Brain microvascular endothelial cell (primary cell): ENCODE data around the gene TRPV5.

Source experiments
- DNase-seq: peaks from one replicate; pipeline ENCODE4 v3.0.0-alpha.2; 2020
- H3K27ac ChIP-seq: fragments of 250-450 bp; sonication (Bioruptor Pico); 2 replicates; pipeline ENCODE4 v1.5.1; 2020; ENCODE audit warnings: mild to moderate bottlenecking, moderate library complexity
- H3K27me3 ChIP-seq: fragments of 250-450 bp; sonication (Bioruptor Pico); replicated peaks from 2 replicates; pipeline ENCODE4 v1.5.1; 2020; ENCODE audit warnings: mild to moderate bottlenecking
- H3K36me3 ChIP-seq: fragments of 250-450 bp; sonication (Bioruptor Pico); replicated peaks from 2 replicates; pipeline ENCODE4 v1.5.1; 2020; ENCODE audit warnings: mild to moderate bottlenecking
- H3K4me3 ChIP-seq: 2 replicates; pipeline ENCODE4 v1.5.1; 2011; ENCODE audit warnings: low read depth, mild to moderate bottlenecking, control low read depth, low read length, moderate library complexity
- in situ Hi-C: cut with HindIII; loops from 2 replicates; pipeline ENCODE4 v1.10.0; 2017; ENCODE audit warnings: low sequenced_read_pairs, low pct_ligation_motif_present
- TF ChIP-seq, protein P1 (sequence below): IDR thresholded peaks from 2 replicates; pipeline ENCODE4 v1.5.1; 2011; ENCODE audit warnings: low read depth, mild to moderate bottlenecking, moderate library complexity, low read length, control low read depth, inconsistent platforms; ENCODE audit errors: missing control alignments

The TRPV5 gene

DNA sequence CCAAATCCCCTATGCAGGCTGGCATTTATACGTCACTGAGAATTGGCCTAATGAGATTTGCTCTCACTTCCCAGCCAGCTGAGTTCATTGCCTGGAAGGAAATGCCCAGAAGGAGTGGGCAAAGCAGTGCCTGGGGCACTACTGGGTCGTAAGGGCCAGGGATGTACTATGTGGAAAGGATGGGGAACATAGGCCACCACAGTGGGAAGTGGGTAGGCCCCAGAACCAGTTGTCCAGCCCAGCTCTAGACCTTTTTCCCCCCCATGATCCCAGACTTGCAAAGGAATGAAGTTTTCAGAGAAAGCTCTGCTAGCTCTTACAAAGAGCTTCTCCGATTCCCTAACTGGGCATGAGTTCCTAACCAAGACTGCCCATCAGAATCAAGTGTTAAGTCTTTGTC lies 13.9 kb downstream of the TRPV5 start:
- TF ChIP-seq, protein P1, sequence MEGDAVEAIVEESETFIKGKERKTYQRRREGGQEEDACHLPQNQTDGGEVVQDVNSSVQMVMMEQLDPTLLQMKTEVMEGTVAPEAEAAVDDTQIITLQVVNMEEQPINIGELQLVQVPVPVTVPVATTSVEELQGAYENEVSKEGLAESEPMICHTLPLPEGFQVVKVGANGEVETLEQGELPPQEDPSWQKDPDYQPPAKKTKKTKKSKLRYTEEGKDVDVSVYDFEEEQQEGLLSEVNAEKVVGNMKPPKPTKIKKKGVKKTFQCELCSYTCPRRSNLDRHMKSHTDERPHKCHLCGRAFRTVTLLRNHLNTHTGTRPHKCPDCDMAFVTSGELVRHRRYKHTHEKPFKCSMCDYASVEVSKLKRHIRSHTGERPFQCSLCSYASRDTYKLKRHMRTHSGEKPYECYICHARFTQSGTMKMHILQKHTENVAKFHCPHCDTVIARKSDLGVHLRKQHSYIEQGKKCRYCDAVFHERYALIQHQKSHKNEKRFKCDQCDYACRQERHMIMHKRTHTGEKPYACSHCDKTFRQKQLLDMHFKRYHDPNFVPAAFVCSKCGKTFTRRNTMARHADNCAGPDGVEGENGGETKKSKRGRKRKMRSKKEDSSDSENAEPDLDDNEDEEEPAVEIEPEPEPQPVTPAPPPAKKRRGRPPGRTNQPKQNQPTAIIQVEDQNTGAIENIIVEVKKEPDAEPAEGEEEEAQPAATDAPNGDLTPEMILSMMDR = no peak
- Histone ChIP-seq H3K36me3 (no peaks in the 10 kb centered on the region), H3K27me3 (peaks cover 2% of the 10 kb centered on the region), H3K4me3 (no peak overlapping the region), H3K27ac (no peak overlapping the region)
- in situ Hi-C loops = no loop called here
- DNase-seq = no peak

DNA sequence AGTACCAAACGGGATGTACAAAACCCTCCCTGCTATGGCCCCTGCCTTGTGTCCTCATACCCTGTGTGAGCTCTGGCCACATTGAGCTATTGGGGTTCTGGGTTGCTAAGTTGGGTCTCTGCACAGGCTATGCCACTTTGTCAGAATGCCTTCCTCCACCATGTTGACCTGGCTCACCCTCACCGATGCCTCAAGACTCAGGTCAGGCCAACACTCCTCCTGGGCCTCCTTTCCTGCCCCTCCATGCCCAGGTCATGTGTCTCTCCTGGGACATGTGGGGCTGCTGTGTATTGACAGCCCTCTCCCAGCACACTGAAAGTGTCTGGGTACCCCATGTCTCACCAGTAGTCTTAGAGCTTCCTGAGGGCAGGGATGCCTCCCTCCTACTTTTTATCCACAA lies 14.6 kb downstream of the TRPV5 start:
- TF ChIP-seq, protein P1 = no peak
- no peak for DNase-seq
- H3K36me3 ChIP-seq = no peaks in the 10 kb centered on the region
- no peak overlapping the region for H3K27ac ChIP-seq
- in situ Hi-C loops = no loop called here
- no peak overlapping the region for H3K4me3 ChIP-seq
- H3K27me3 ChIP-seq = peaks cover 2% of the 10 kb centered on the region

DNA sequence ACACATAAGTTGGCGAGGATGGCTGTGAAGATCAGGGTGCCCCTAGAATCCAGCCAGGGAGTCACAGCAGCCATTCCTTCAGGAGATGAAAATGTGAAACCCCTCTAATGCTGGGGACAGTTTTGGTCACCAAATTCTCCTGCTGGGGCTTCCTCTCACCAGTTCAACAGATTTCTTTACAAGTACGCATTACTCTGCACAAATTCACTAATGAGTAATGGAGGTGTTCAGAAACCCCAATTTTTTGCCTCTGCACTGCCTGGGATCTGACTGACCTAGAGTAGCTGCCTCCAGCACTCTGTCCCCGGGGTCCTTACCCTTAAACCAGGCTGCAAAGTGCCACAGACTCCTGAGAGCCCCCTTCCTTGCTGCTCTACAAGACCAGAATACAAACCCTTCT lies 16.1 kb downstream of the TRPV5 start:
- Histone ChIP-seq H3K27me3 (peaks cover 2% of the 10 kb centered on the region), H3K27ac (no peak overlapping the region), H3K36me3 (no peaks in the 10 kb centered on the region), H3K4me3 (no peak overlapping the region)
- DNase-seq = no peak
- in situ Hi-C loops = no loop called here
- TF ChIP-seq, protein P1 = no peak

DNA sequence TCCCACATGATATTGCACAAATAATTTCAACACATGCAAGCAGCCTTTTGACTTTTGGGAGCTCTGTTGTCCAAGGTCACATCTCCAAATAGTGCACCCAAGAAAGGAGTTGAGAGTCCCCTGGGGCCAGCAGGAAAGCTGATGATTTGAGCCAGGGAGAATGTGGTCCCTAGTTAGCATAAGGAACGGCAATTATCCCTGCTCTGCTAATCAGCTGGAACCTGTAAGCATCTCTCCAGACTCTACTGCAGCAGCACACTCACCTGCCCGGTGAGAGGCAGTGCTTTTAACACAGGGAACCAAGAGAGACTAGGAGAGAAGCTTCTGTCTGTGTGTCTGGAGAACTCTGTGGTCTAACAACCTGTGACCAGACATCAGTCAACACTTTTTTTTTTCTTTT lies 17.0 kb downstream of the TRPV5 start:
- TF ChIP-seq, protein P1 = no peak
- H3K27ac ChIP-seq = no peak overlapping the region
- H3K27me3 ChIP-seq = peaks cover 2% of the 10 kb centered on the region
- in situ Hi-C loops = no loop called here
- no peak for DNase-seq
- no peak overlapping the region for H3K4me3 ChIP-seq
- no peaks in the 10 kb centered on the region for H3K36me3 ChIP-seq

DNA sequence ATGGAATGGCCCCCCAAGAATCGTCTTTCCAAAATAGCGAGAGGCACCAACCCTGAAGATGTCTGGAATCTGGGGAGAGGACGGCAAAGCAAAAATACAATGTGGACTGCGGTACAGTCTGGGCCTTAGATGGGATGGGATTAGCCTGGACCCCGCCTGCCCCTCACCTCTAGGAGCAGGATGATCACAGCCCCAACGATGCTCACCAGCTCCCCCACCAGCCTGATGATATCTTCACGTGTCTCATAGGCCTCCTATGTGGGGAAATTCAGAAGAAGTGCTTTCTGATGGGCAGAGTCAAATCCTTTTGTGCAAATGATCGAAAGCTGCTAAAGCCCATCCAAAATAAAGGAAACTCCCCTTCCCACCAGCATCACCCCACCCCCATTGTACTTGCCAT lies 18.2 kb downstream of the TRPV5 start:
- TF ChIP-seq, protein P1 = no peak
- no peak for DNase-seq
- peaks cover 2% of the 10 kb centered on the region for H3K27me3 ChIP-seq
- in situ Hi-C loops = no loop called here
- no peaks in the 10 kb centered on the region for H3K36me3 ChIP-seq
- H3K27ac ChIP-seq = no peak overlapping the region
- no peak overlapping the region for H3K4me3 ChIP-seq

DNA sequence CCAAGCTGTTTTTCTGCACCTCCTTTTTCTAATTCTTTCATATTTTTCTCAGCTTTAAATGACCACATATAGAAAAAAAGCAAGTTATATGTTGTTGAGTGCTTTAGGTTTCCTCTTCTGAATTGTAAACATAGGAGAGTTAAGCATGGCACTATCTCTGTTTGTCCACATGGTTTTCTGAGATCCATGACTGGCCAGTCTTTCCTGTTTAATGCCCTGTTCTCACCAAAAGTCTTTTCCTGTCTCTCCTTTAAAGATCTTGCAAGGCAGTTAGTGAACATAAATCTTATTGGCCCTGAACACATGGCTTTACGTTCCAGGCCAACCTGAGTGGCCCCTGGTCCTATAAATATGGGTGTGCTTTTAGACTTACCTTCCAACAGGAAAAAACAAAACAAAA lies 19.4 kb downstream of the TRPV5 start:
- in situ Hi-C loops = no loop called here
- no peak for DNase-seq
- peaks cover 2% of the 10 kb centered on the region for H3K27me3 ChIP-seq
- no peak overlapping the region for H3K4me3 ChIP-seq
- H3K36me3 ChIP-seq = no peaks in the 10 kb centered on the region
- no peak overlapping the region for H3K27ac ChIP-seq
- TF ChIP-seq, protein P1 = no peak
